SK-N-SH (cell line): ENCODE results near the gene SPTB. TPM values are rescaled to one million over a fixed set of nuclear protein-coding genes. Genes with fewer than 3 reads are reported as not detected.
A peak's percentile ranks its signal among the peaks of the same experiment; 100 is the strongest.

Source experiments
- CTCF ChIA-PET: fragments of 300-600, 350-600 bp; formaldehyde crosslinking; extraction: SDS; loops from one replicate; lab custom pipeline; 2021; lab: Yijun Ruan, JAX
- POLR2A ChIA-PET: fragments of 350-600 bp; sonication (Branson Sonifier 250); formaldehyde crosslinking; extraction: SDS; loops from one replicate; lab custom pipeline; 2020; ENCODE audit warnings: antibody characterized with exemption, inconsistent platforms; lab: Yijun Ruan, JAX
- DNase-seq: peaks from one replicate; pipeline ENCODE4 v3.0.0; 2012
- H2AFZ ChIP-seq: fragments of 200-600 bp; sonication (generic); 2 replicates; pipeline ENCODE4 v1.8.1; 2016; ENCODE audit warnings: antibody characterized with exemption, mild to moderate bottlenecking, low read depth
- H3F3A ChIP-seq: fragments of 200-600 bp; sonication (generic); replicated peaks from 2 replicates; pipeline ENCODE3; 2016; ENCODE audit warnings: antibody characterized with exemption, mild to moderate bottlenecking; ENCODE audit not compliant: insufficient read depth
- H3K27ac ChIP-seq, 2 experiments: fragments of 200-500 bp in 1 of 2; fragments of 200-600 bp in 1 of 2; sonication (Bioruptor generic) in 1 of 2; sonication (generic), shearing (Covaris generic) in 1 of 2; 2 replicates each; pipeline versions ENCODE4 v1.5.1 to v1.6.1; 2014 to 2016; ENCODE audit warnings: low read depth in 2 of 2, inconsistent platforms in 1 of 2, low read length in 1 of 2, mild to moderate bottlenecking in 1 of 2, mixed read lengths in 1 of 2
- H3K27me3 ChIP-seq: fragments of 200-600 bp; sonication (generic), shearing (Covaris generic); 2 replicates; pipeline ENCODE4 v1.6.1; 2016; ENCODE audit warnings: mixed run types; ENCODE audit not compliant: insufficient read depth
- H3K36me3 ChIP-seq, 2 experiments: fragments of 200-500 bp in 1 of 2; fragments of 200-600 bp in 1 of 2; sonication (Bioruptor generic) in 1 of 2; sonication (generic) in 1 of 2; replicated peaks in 1 of 2; 2 replicates each; pipeline versions ENCODE3 to v1.5.1; 2014 to 2016; ENCODE audit warnings: low read length in 1 of 2, mild to moderate bottlenecking in 1 of 2; ENCODE audit not compliant: insufficient read depth in 2 of 2, control insufficient read depth in 1 of 2
- H3K4me1 ChIP-seq, 2 experiments: fragments of 200-500 bp in 1 of 2; fragments of 200-600 bp in 1 of 2; sonication (Bioruptor generic) in 1 of 2; sonication (generic), shearing (Covaris generic) in 1 of 2; 2 replicates each; pipeline versions ENCODE4 v1.5.1 to v1.6.1; 2014 to 2016; ENCODE audit warnings: low read depth in 1 of 2, low read length in 1 of 2, mixed run types in 1 of 2; ENCODE audit not compliant: insufficient read depth in 2 of 2, control insufficient read depth in 1 of 2
- H3K4me2 ChIP-seq: fragments of 200-600 bp; sonication (generic), shearing (Covaris generic); 2 replicates; pipeline ENCODE4 v1.6.1; 2017; ENCODE audit warnings: mixed run types
- H3K4me3 ChIP-seq, 2 experiments: fragments of 200-500 bp in 1 of 2; fragments of 200-600 bp in 1 of 2; sonication (Bioruptor generic) in 1 of 2; sonication (generic), shearing (Covaris generic) in 1 of 2; 2 replicates each; pipeline versions ENCODE4 v1.5.1 to v1.8.1; 2014 to 2016; ENCODE audit warnings: low read depth in 2 of 2, inconsistent platforms in 1 of 2, low read length in 1 of 2, mild to moderate bottlenecking in 1 of 2, mixed read lengths in 1 of 2, moderate library complexity in 1 of 2
- H3K79me2 ChIP-seq: fragments of 200-600 bp; sonication (generic); 2 replicates; pipeline ENCODE4 v1.8.1; 2017; ENCODE audit warnings: mild to moderate bottlenecking; ENCODE audit not compliant: insufficient read depth
- H3K9ac ChIP-seq: fragments of 200-600 bp; sonication (generic); 2 replicates; pipeline ENCODE4 v1.6.1; 2017; ENCODE audit warnings: mixed run types
- H3K9me2 ChIP-seq: fragments of 200-600 bp; sonication (generic); 2 replicates; pipeline ENCODE4 v1.6.1; 2017; ENCODE audit warnings: mixed run types
- H3K9me3 ChIP-seq: fragments of 200-600 bp; sonication (generic); 2 replicates; pipeline ENCODE4 v1.6.1; 2017; ENCODE audit warnings: mixed run types, mild to moderate bottlenecking, moderate library complexity
- H4K20me1 ChIP-seq: fragments of 200-600 bp; sonication (generic); 2 replicates; pipeline ENCODE4 v1.6.1; 2017; ENCODE audit warnings: mild to moderate bottlenecking, mixed run types; ENCODE audit not compliant: insufficient read depth
- CHD2 ChIP-seq: fragments of 150-350 bp; IDR thresholded peaks from 2 replicates; pipeline ENCODE4 v1.6.1; 2018; ENCODE audit warnings: low read length; ENCODE audit not compliant: partially characterized antibody
- ELF1 ChIP-seq: IDR thresholded peaks from 2 replicates; pipeline ENCODE4 v1.4.0; 2012
- FOSL2 ChIP-seq: IDR thresholded peaks from 2 replicates; pipeline ENCODE4 v1.4.0; 2012; ENCODE audit warnings: low read depth, mild to moderate bottlenecking, moderate library complexity, borderline replicate concordance
- FOXJ3 ChIP-seq: sonication (generic); formaldehyde crosslinking; IDR thresholded peaks from 2 replicates; pipeline ENCODE4 v1.5.1; 2020; ENCODE audit warnings: mild to moderate bottlenecking, missing genetic modification reagents
- GABPA ChIP-seq: IDR thresholded peaks from 2 replicates; pipeline ENCODE4 v1.4.0; 2012; ENCODE audit warnings: low read depth, mild to moderate bottlenecking
- GATA2 ChIP-seq: sonication (generic); formaldehyde crosslinking; IDR thresholded peaks from 2 replicates; pipeline ENCODE4 v1.5.0; 2020; ENCODE audit warnings: mild to moderate bottlenecking, missing genetic modification reagents
- JUND ChIP-seq: IDR thresholded peaks from 2 replicates; pipeline ENCODE4 v1.4.0; 2012
- MEF2A ChIP-seq: IDR thresholded peaks from 2 replicates; pipeline ENCODE4 v1.4.0; 2012; ENCODE audit warnings: low read depth, borderline replicate concordance
- MXI1 ChIP-seq: IDR thresholded peaks from 2 replicates; pipeline ENCODE4 v1.6.1; 2012; ENCODE audit warnings: mild to moderate bottlenecking, low read depth, low read length, improper control_type of control experiment
- NFIC ChIP-seq: IDR thresholded peaks from 2 replicates; pipeline ENCODE4 v1.4.0; 2012; ENCODE audit warnings: borderline replicate concordance
- NRF1 ChIP-seq: IDR thresholded peaks from 2 replicates; pipeline ENCODE4 v1.6.1; 2012; ENCODE audit warnings: low read depth, mild to moderate bottlenecking, low read length
- PBX3 ChIP-seq: IDR thresholded peaks from 2 replicates; pipeline ENCODE4; 2012
- POLR2AphosphoS5 ChIP-seq: IDR thresholded peaks from 2 replicates; pipeline ENCODE4 v1.6.1; 2012; ENCODE audit warnings: low read depth, low read length
- RAD21 ChIP-seq: IDR thresholded peaks from 2 replicates; pipeline ENCODE4 v1.6.1; 2012; ENCODE audit warnings: mild to moderate bottlenecking, low read length
- RCOR1 ChIP-seq: fragments of 150-350 bp; IDR thresholded peaks from 2 replicates; pipeline ENCODE4 v1.6.1; 2017; ENCODE audit warnings: antibody characterized with exemption, low read length
- REST ChIP-seq: IDR thresholded peaks from 2 replicates; pipeline ENCODE4 v1.6.1; 2012; ENCODE audit warnings: mild to moderate bottlenecking, low read depth, low read length, moderate library complexity
- RXRA ChIP-seq: IDR thresholded peaks from 2 replicates; pipeline ENCODE4 v1.4.0; 2012; ENCODE audit warnings: low read depth, mild to moderate bottlenecking, borderline replicate concordance
- SMC3 ChIP-seq: IDR thresholded peaks from 2 replicates; pipeline ENCODE4 v1.6.1; 2012; ENCODE audit warnings: low read depth, low read length, improper control_type of control experiment
- TAF1 ChIP-seq: IDR thresholded peaks from 2 replicates; pipeline ENCODE4 v1.6.1; 2012; ENCODE audit warnings: low read depth, mild to moderate bottlenecking, low read length, moderate library complexity, borderline replicate concordance
- TEAD4 ChIP-seq: IDR thresholded peaks from 2 replicates; pipeline ENCODE4 v1.4.0; 2012; ENCODE audit warnings: mild to moderate bottlenecking, borderline replicate concordance; ENCODE audit not compliant: insufficient read depth
- USF1 ChIP-seq: IDR thresholded peaks from 2 replicates; pipeline ENCODE4 v1.4.0; 2012; ENCODE audit warnings: low read depth, borderline replicate concordance
- YY1 ChIP-seq: IDR thresholded peaks from 2 replicates; pipeline ENCODE4 v1.4.0; 2012; ENCODE audit warnings: low read depth, mild to moderate bottlenecking
- whole genome bisulfite sequencing: methylation state at CpG from one replicate; pipeline ENCODE4 v1.1.6; 2017; ENCODE audit warnings: low lambda C conversion rate; 5-methylcytosine and 5-hydroxymethylcytosine counted together
- polyA plus RNA-seq, 3 experiments: library from polyadenylated mRNA; depleted of rRNA; stranded (reverse); fragments of >200 nt; gene quantifications; 2 replicates each; pipeline ENCODE4 v1.2.3, GENCODE V29; 2012

The SPTB gene
- polyA plus RNA-seq, 1 of the 3 experiments (the other 2 are of a cell fraction): 0.15 TPM

- TF ChIP-seq FOSL2: no peak
- no peak for TF ChIP-seq POLR2AphosphoS5
- no peak for TF ChIP-seq ELF1
- TF ChIP-seq FOXJ3 (CRISPR knock-in tag): no peak
- TF ChIP-seq TAF1: no peak
- TF ChIP-seq RAD21: no peak
- TF ChIP-seq NFIC: no peak
- no peak for TF ChIP-seq TEAD4
- TF ChIP-seq NRF1: no peak
- no peak for TF ChIP-seq USF1
- TF ChIP-seq RCOR1: no peak
- no peak for TF ChIP-seq GATA2
- Histone ChIP-seq H3K4me1 (peaks cover 9 to 15% of the 10 kb centered on the region in 2 experiments; a peak in 3 of 4 replicates), H2AFZ (no peak overlapping the region), H3K79me2 (peaks cover 56% of the 10 kb centered on the region), H3F3A (peaks cover 3% of the 10 kb centered on the region), H3K27ac (peak overlapping the region; percentile 86 to 87; a peak in 3 of 4 replicates), H3K9ac (peak overlapping the region; percentile 96), H3K4me2 (peak overlapping the region; percentile 78), H3K9me2 (no peaks in the 10 kb centered on the region), H3K36me3 (peaks cover 0 to 8% of the 10 kb centered on the region in 2 experiments), H3K9me3 (no peaks in the 10 kb centered on the region), H3K27me3 (no peaks in the 10 kb centered on the region), H3K4me3 (peak overlapping the region; percentile 79 to 97), H4K20me1 (peaks cover 6% of the 10 kb centered on the region; the same call in 1 of the 2 replicates)
- CTCF ChIA-PET: interaction anchor here (1.1 to 2.1 kb wide), 5 partner anchors 23 to 150 kb away, joined by 3 to 9 read pairs (median 6); no protein-coding TSS in a partner anchor
- no peak for DNase-seq
- POLR2A ChIA-PET: interaction anchor here (0.5 kb wide), 1 partner anchor 45 kb away, joined by 5 read pairs; no protein-coding TSS in a partner anchor
- 27% methylated on average over 4 of the region's 4 CpGs for WGBS
Measured at GRCh38 chr14:64915029-64915424, 35.3 kb upstream of the SPTB start.

GRCh38 chr14:64914237-64915028 lies 34.7 kb upstream of the SPTB start, which contains the start of gene CHURC1:
Gene CHURC1, plus strand, starts transcription at chr14:64914455. Its CDS starts 41 bp downstream, at chr14:64914496.
- Histone ChIP-seq H3K36me3 (peaks cover 0 to 3% of the 10 kb centered on the region in 2 experiments), H3F3A (peaks cover 3% of the 10 kb centered on the region), H3K4me2 (peak within 1 kb of the TSS; percentile 78), H3K9ac (peak within 1 kb of the TSS; percentile 96), H3K9me3 (no peaks in the 10 kb centered on the region), H3K27me3 (no peaks in the 10 kb centered on the region), H3K27ac (peak within 1 kb of the TSS; percentile 86 to 87), H2AFZ (peak within 1 kb of the TSS; percentile 91), H3K4me1 (peaks cover 9 to 15% of the 10 kb centered on the region in 2 experiments; a peak in 3 of 4 replicates), H3K9me2 (no peaks in the 10 kb centered on the region), H3K79me2 (peaks cover 51% of the 10 kb centered on the region), H4K20me1 (peaks cover 6% of the 10 kb centered on the region; the same call in 1 of the 2 replicates), H3K4me3 (peak within 1 kb of the TSS; percentile 79 to 97)
- ChIA-PET POLR2A (interaction anchor here (0.5 kb wide), 1 partner anchor 46 kb away, joined by 5 read pairs; no protein-coding TSS in a partner anchor), CTCF (interaction anchor here (1.1 to 2.1 kb wide), 5 partner anchors 23 to 149 kb away, joined by 3 to 9 read pairs (median 6); no protein-coding TSS in a partner anchor)
- WGBS: 2% methylated on average over 27 of the region's 49 CpGs
- DNase-seq: peak; percentile 92
- no peak for TF ChIP-seq JUND
- TF ChIP-seq PBX3: no peak
- no peak for TF ChIP-seq RCOR1
- no peak for TF ChIP-seq MEF2A
- TF ChIP-seq MXI1: peak; percentile 94
- TF ChIP-seq CHD2: peak; percentile 99
- peak; percentile 40; the same call in 1 of the 2 replicates for TF ChIP-seq GABPA
- no peak for TF ChIP-seq REST
- TF ChIP-seq YY1: peak; percentile 32; the same call in 1 of the 2 replicates
- peak; percentile 95 for TF ChIP-seq ELF1
- peak; percentile 19; the same call in 1 of the 2 replicates for TF ChIP-seq NRF1
- TF ChIP-seq FOSL2: no peak
- TF ChIP-seq RXRA: no peak
- no peak for TF ChIP-seq SMC3
